ENCODE data around the gene VIL1. TPM values are rescaled to one million over a fixed set of nuclear protein-coding genes. Genes with fewer than 3 reads are reported as not detected.

The VIL1 gene
- total RNA-seq, 3 donors from 2014 or later (not counting 1 experiment from before 2014, with no cell fraction given) = 1.5 to 1.8 (median 1.6) TPM

GRCh38 chr2:218452079-218452478, 33.2 kb downstream of the VIL1 start:
- H3K27ac ChIP-seq (ENCODE audit: low read length) = no peak overlapping the region
- WGBS (ENCODE audit: insufficient coverage) = 100% methylated on average over 1 of the region's 1 CpG
- H3K36me3 Mint-ChIP-seq = peaks cover 32% of the 10 kb centered on the region
- H3K27me3 ChIP-seq (ENCODE audit: control insufficient read depth, insufficient read depth, low read length) = no peaks in the 10 kb centered on the region
- intact Hi-C loops (cut with micrococcal nuclease) = no loop called here
- H3K4me3 Mint-ChIP-seq = no peak overlapping the region
- peaks cover 0 to 2% of the 10 kb centered on the region in 2 donors for H3K9me3 Mint-ChIP-seq
- H3K9me3 ChIP-seq (ENCODE audit: control insufficient read depth, insufficient read depth, low read length) = no peaks in the 10 kb centered on the region
- H3K36me3 ChIP-seq (ENCODE audit: control insufficient read depth, insufficient read depth, low read length) = peaks cover 43% of the 10 kb centered on the region
- no peak overlapping the region for H3K4me3 ChIP-seq (ENCODE audit: low read length)
- DNase-seq = no peak
- H3K4me1 ChIP-seq (ENCODE audit: control insufficient read depth, insufficient read depth, low read length) = no peaks in the 10 kb centered on the region
- H3K27ac Mint-ChIP-seq = no peak overlapping the region
- TF ChIP-seq, protein P1, sequence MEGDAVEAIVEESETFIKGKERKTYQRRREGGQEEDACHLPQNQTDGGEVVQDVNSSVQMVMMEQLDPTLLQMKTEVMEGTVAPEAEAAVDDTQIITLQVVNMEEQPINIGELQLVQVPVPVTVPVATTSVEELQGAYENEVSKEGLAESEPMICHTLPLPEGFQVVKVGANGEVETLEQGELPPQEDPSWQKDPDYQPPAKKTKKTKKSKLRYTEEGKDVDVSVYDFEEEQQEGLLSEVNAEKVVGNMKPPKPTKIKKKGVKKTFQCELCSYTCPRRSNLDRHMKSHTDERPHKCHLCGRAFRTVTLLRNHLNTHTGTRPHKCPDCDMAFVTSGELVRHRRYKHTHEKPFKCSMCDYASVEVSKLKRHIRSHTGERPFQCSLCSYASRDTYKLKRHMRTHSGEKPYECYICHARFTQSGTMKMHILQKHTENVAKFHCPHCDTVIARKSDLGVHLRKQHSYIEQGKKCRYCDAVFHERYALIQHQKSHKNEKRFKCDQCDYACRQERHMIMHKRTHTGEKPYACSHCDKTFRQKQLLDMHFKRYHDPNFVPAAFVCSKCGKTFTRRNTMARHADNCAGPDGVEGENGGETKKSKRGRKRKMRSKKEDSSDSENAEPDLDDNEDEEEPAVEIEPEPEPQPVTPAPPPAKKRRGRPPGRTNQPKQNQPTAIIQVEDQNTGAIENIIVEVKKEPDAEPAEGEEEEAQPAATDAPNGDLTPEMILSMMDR (IDR thresholded peaks at IDR 0.05) = no peak
- peaks cover 0 to 6% of the 10 kb centered on the region in 2 donors for H3K4me1 Mint-ChIP-seq
- ATAC-seq = no peak
- no peaks in the 10 kb centered on the region for H3K27me3 Mint-ChIP-seq (ENCODE audit: low read depth in 2 of 2)

DNA sequence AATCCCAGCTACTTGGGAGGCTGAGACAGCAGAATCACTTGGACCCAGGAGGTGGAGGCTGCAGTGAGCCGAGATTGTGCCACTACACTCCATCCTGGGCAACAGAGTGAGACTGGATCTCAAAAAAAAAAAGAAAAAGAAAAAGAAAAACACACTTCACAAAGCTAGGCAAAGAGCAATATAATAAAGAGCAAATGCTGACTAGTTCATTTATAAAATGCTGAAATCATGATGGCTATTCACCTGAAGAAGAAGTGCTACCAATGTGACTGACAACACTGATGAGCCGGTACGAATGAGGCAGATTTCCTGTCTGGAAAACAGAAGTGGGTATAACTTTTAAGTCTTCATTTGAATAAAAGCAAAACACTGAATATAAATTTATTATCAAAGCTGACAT, 37.9 kb downstream of the VIL1 start:
- 77% methylated on average over 3 of the region's 3 CpGs for whole genome bisulfite sequencing (ENCODE audit: insufficient coverage)
- no peaks in the 10 kb centered on the region for H3K4me1 Mint-ChIP-seq
- no peak overlapping the region for H3K4me3 Mint-ChIP-seq
- peaks cover 19% of the 10 kb centered on the region for H3K36me3 Mint-ChIP-seq
- peaks cover 0 to 2% of the 10 kb centered on the region in 2 donors for H3K9me3 Mint-ChIP-seq
- TF ChIP-seq, protein P1 (IDR thresholded peaks at IDR 0.05) = no peak
- Histone ChIP-seq H3K9me3 (ENCODE audit: control insufficient read depth, insufficient read depth, low read length) (no peaks in the 10 kb centered on the region), H3K27ac (ENCODE audit: low read length) (no peak overlapping the region), H3K36me3 (ENCODE audit: control insufficient read depth, insufficient read depth, low read length) (peaks cover 49% of the 10 kb centered on the region), H3K27me3 (ENCODE audit: control insufficient read depth, insufficient read depth, low read length) (no peaks in the 10 kb centered on the region), H3K4me3 (ENCODE audit: low read length) (no peak overlapping the region), H3K4me1 (ENCODE audit: control insufficient read depth, insufficient read depth, low read length) (no peaks in the 10 kb centered on the region)
- DNase-seq (no peak), ATAC-seq (no peak)
- no peak overlapping the region for H3K27ac Mint-ChIP-seq
- intact Hi-C loops (cut with micrococcal nuclease) = no loop called here
- no peaks in the 10 kb centered on the region for H3K27me3 Mint-ChIP-seq (ENCODE audit: low read depth in 2 of 2)

GRCh38 chr2:218458598-218458997, 39.7 kb downstream of the VIL1 start:
- no peak overlapping the region for H3K4me3 ChIP-seq (ENCODE audit: low read length)
- H3K27ac ChIP-seq (ENCODE audit: low read length) = no peak overlapping the region
- no peaks in the 10 kb centered on the region for H3K27me3 ChIP-seq (ENCODE audit: control insufficient read depth, insufficient read depth, low read length)
- no peaks in the 10 kb centered on the region for H3K4me1 Mint-ChIP-seq
- H3K36me3 Mint-ChIP-seq = peaks cover 19% of the 10 kb centered on the region
- ATAC-seq (no peak), DNase-seq (no peak)
- intact Hi-C loops (cut with micrococcal nuclease) = no loop called here
- TF ChIP-seq, protein P1 (IDR thresholded peaks at IDR 0.05) = no peak
- no peak overlapping the region for H3K4me3 Mint-ChIP-seq
- H3K27ac Mint-ChIP-seq = no peak overlapping the region
- peaks cover 42% of the 10 kb centered on the region for H3K36me3 ChIP-seq (ENCODE audit: control insufficient read depth, insufficient read depth, low read length)
- H3K4me1 ChIP-seq (ENCODE audit: control insufficient read depth, insufficient read depth, low read length) = no peaks in the 10 kb centered on the region
- no peaks in the 10 kb centered on the region for H3K9me3 ChIP-seq (ENCODE audit: control insufficient read depth, insufficient read depth, low read length)
- WGBS (ENCODE audit: insufficient coverage) = no CpG with 5 or more reads among the region's 1 CpG
- H3K9me3 Mint-ChIP-seq = peaks cover 0 to 2% of the 10 kb centered on the region in 2 donors
- H3K27me3 Mint-ChIP-seq (ENCODE audit: low read depth in 2 of 2) = no peaks in the 10 kb centered on the region

GRCh38 chr2:218465987-218466633, 47.2 kb downstream of the VIL1 start:
- H3K27me3 ChIP-seq (ENCODE audit: control insufficient read depth, insufficient read depth, low read length) = no peaks in the 10 kb centered on the region
- no peak overlapping the region for H3K27ac ChIP-seq (ENCODE audit: low read length)
- H3K4me1 Mint-ChIP-seq = peaks cover 18 to 19% of the 10 kb centered on the region in 2 donors
- no peaks in the 10 kb centered on the region for H3K36me3 Mint-ChIP-seq
- no peaks in the 10 kb centered on the region for H3K9me3 ChIP-seq (ENCODE audit: control insufficient read depth, insufficient read depth, low read length)
- H3K27ac Mint-ChIP-seq = peak overlapping the region in 1 of 2 donors; percentile 36
- peaks cover 11% of the 10 kb centered on the region for H3K36me3 ChIP-seq (ENCODE audit: control insufficient read depth, insufficient read depth, low read length)
- no peaks in the 10 kb centered on the region for H3K4me1 ChIP-seq (ENCODE audit: control insufficient read depth, insufficient read depth, low read length)
- no peaks in the 10 kb centered on the region for H3K27me3 Mint-ChIP-seq (ENCODE audit: low read depth in 2 of 2)
- ATAC-seq = peak in 2 of 3 donors; percentile 45 to 47
- DNase-seq = peak in 1 of 2 donors; percentile 48
- no peaks in the 10 kb centered on the region for H3K9me3 Mint-ChIP-seq
- WGBS (ENCODE audit: insufficient coverage) = 100% methylated on average over 1 of the region's 3 CpGs
- TF ChIP-seq, protein P1 (IDR thresholded peaks at IDR 0.05) = peak; percentile 65
- intact Hi-C loops (cut with micrococcal nuclease) = loop anchor here (1.0 to 2.0 kb wide), 3 partner anchors 59 to 194 kb away; no protein-coding TSS in a partner anchor
- H3K4me3 Mint-ChIP-seq = no peak overlapping the region
- no peak overlapping the region for H3K4me3 ChIP-seq (ENCODE audit: low read length)

Measured in natural killer cell (primary cell).